H1 (cell line): Measurements from ENCODE around the gene LRRC4C. TPM values are rescaled to one million over a fixed set of nuclear protein-coding genes. Genes with fewer than 3 reads are reported as not detected.

Experiments used
- CHD7 ChIP-seq: fragments of 300-600 bp; sonication (generic); IDR thresholded peaks from 2 replicates; pipeline ENCODE4 v1.7.1; 2012; ENCODE audit warnings: low read length, moderate library complexity, mild to moderate bottlenecking, inconsistent platforms; ENCODE audit not compliant: insufficient replicate concordance
- CREB1 ChIP-seq: IDR thresholded peaks from 2 replicates; pipeline ENCODE4 v1.6.1; 2012; ENCODE audit warnings: inconsistent platforms
- RNF2 ChIP-seq: fragments of 200-900, 300-1000 bp; sonication (generic); IDR thresholded peaks from 2 replicates; pipeline ENCODE4 v1.7.1; 2016; ENCODE audit warnings: borderline replicate concordance, low read depth, mild to moderate bottlenecking, antibody characterized with exemption, low read length; ENCODE audit not compliant: poor library complexity, severe bottlenecking; ENCODE audit errors: missing control alignments
- TCF12 ChIP-seq: IDR thresholded peaks from 2 replicates; pipeline ENCODE4 v1.6.1; 2011; ENCODE audit warnings: low read depth, mild to moderate bottlenecking, low read length
- polyA plus RNA-seq, 7 experiments: library from polyadenylated mRNA; depleted of rRNA in 3 of 7; stranded (reverse) in 5 of 7; unstranded in 2 of 7; fragments of >200 nt in 5 of 7; fragments of 200-250 nt in 2 of 7; gene quantifications; 1 replicate in 5 of 7; 2 replicates in 1 of 7; 4 replicates in 1 of 7; pipeline versions ENCODE4 v1.2.1 to v1.2.3, GENCODE V29; 2011 to 2013; ENCODE audit warnings: missing spikeins in 2 of 7, mixed read lengths in 2 of 7
- total RNA-seq: library from RNA; stranded (reverse); fragmentation: NEBNext Ultra II Directional; extraction: Animal tissue kit (Norgen Biotek cat#: 25700); gene quantifications from 2 replicates; pipeline ENCODE4 v1.2.1, GENCODE V29; 2021

LRRC4C gene
- total and polyA plus RNA-seq, 2 of the 8 experiments (the other 6 are each of a cell fraction or from before 2014, with no cell fraction given) = 0.23 to 2.2 TPM

DNA sequence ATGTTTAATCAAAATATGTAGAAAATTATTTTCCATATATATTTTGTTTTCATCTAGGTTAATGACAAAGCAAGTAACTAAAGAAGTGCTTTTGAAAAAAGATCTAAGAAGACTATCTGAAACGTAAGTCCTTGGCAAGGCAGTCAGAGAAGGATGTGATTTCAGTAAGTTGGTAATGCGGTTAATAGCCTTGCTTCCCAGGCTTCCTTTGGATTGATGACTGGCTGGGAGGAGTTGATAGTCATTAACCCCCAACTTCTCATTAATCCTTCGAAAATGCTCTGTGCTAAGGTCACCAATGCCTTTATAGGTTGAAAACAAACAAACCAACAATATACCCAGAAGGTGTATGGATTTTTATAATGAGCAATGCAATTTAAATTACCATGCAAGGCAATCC is 1326.5 kb downstream of the LRRC4C start (continued):
- TF ChIP-seq CHD7 (no peak), RNF2 (no peak), CREB1 (no peak), TCF12 (no peak)
